GM21367 (cell line): ENCODE measurements around the gene TEX22.

ENCODE experiments used
- ATAC-seq: cut with Tn5 transposase; IDR thresholded peaks from one replicate; pipeline ENCODE4 v1.9.1; 2021; ENCODE audit not compliant: unreplicated experiment

TEX22 gene

GRCh38 chr14:105437723-105438500 lies 39.6 kb downstream of the TEX22 start:
- no peak for ATAC-seq

- ATAC-seq, result no peak
Measured at GRCh38 chr14:105439179-105439578, 40.8 kb downstream of the TEX22 start.

GRCh38 chr14:105439710-105440553 lies 41.6 kb downstream of the TEX22 start:
- ATAC-seq, result no peak

GRCh38 chr14:105440554-105440900 lies 42.2 kb downstream of the TEX22 start:
- no peak for ATAC-seq

GRCh38 chr14:105440992-105441391 lies 42.7 kb downstream of the TEX22 start:
- ATAC-seq, result no peak

GRCh38 chr14:105442125-105442524 lies 43.8 kb downstream of the TEX22 start:
- no peak for ATAC-seq

GRCh38 chr14:105442834-105443233 lies 44.5 kb downstream of the TEX22 start:
- ATAC-seq, result no peak

- ATAC-seq, result no peak
Measured at GRCh38 chr14:105444859-105445258, 46.5 kb downstream of the TEX22 start.

- no peak for ATAC-seq
Measured at GRCh38 chr14:105445290-105445689, 47.0 kb downstream of the TEX22 start.

- ATAC-seq, result no peak
Measured at GRCh38 chr14:105445901-105446845, 47.8 kb downstream of the TEX22 start.

GRCh38 chr14:105446971-105447370 lies 48.6 kb downstream of the TEX22 start:
- no peak for ATAC-seq

- ATAC-seq, result no peak
Measured at GRCh38 chr14:105447651-105448640, 49.6 kb downstream of the TEX22 start.

GRCh38 chr14:105448706-105449111 lies 50.4 kb downstream of the TEX22 start:
- ATAC-seq, result no peak

GRCh38 chr14:105449276-105450122 lies 51.2 kb downstream of the TEX22 start:
- no peak for ATAC-seq

- no peak for ATAC-seq
Measured at GRCh38 chr14:105450123-105450505, 51.8 kb downstream of the TEX22 start.

GRCh38 chr14:105450864-105451720 lies 52.8 kb downstream of the TEX22 start:
- ATAC-seq, result no peak

GRCh38 chr14:105452963-105453362 lies 54.6 kb downstream of the TEX22 start:
- no peak for ATAC-seq

- ATAC-seq, result no peak
Measured at GRCh38 chr14:105453847-105454246, 55.5 kb downstream of the TEX22 start.
